Activated CD4-positive, alpha-beta T cell treated with anti-CD3 and anti-CD28 coated beads for 1 hour (primary cell): ENCODE data around the gene ADPGK.

Experiments
- DNase-seq: peaks from one replicate; pipeline ENCODE4 v3.0.0-alpha.2; 2020

The ADPGK gene

DNA sequence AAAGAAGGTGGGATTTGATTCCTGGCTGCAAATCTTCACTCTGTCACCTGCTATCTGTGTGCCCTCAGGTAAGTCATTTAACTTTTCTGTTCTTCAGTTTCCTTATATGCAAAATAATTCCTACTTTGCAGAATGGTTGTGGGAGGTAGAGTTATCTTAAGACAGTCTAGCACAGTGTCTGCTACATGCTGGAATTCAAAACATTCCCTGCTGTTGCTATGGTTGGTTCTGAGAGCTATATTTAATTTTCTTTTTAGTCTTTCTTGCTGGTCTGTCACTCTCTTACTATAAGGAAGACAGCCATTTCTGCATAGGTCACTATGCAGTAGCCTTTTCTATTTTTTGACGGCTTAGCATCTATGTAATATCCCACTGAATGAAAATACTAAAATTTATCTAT, 4.0 kb upstream of the ADPGK start:
- DNase-seq, result no peak

GRCh38 chr15:72786676-72787345, 3.3 kb upstream of the ADPGK start:
- no peak for DNase-seq

- DNase-seq, result no peak
Observed at GRCh38 chr15:72786242-72786641, 2.7 kb upstream of the ADPGK start.

DNA sequence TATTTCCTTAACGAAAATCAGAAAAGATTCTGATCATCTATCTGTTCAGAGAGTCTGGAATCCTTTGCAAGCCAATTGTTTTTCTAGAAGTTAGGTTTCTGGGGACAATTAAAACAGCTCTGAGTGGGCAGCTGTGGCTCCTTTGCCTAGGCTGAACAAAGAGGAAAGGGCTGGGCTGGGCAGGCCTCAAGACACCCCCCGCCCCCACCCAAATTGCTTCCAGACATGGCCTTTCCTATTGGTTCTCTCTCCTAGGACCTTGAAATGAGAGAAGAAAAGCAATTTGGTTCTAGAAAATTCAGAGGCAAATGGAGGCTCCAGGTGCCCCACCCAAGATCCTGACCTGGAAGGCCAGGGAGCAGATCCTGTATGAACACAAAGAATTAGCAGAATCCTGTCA, 2.3 kb upstream of the ADPGK start:
- DNase-seq, result no peak

DNA sequence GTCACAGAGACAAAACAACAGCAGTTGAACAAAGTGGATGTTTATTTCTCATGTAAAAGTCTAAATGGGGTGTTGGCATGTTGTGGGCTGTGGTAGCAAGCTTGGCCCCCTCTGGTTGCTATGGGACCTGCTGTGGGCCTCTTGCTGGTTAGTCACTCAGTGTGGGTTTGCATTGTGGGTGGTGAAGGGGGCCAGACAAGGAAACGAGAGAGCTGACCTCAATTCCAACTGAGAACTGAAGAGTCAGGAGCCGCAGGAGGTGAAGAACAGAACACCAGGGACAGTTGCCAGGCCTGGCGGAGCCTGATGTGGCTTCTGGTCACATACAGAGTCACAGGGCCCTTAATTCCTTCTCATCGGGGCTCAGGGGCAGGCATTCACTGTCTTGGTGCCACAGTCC, 1.9 kb upstream of the ADPGK start:
- no peak for DNase-seq

DNA sequence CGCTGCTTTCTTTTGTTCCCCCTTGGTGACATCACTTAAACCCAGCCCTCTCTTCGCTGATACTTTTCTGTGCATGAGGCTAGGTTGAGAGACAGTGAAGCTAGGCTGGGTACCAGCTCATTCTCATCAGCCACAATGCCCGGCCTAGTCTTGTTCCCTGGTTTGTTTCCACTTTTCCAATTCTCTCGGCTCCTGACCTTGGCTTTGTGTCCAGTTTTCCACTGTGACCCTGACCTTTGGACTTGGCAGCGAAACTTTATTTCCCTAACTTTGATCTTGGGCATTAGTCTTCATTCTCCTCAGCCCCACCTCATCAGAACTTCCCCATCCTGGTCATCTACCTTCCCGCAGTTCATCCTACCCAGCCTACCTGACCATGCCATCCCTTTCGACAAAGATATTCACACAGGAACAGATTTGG, 908 bp upstream of the ADPGK start:
- DNase-seq, result no peak

GRCh38 chr15:72783004-72783639, 436 bp downstream of the ADPGK start:
- DNase-seq, result no peak

- DNase-seq, result no peak
Observed at GRCh38 chr15:72782274-72783003, 1.1 kb downstream of the ADPGK start.

DNA sequence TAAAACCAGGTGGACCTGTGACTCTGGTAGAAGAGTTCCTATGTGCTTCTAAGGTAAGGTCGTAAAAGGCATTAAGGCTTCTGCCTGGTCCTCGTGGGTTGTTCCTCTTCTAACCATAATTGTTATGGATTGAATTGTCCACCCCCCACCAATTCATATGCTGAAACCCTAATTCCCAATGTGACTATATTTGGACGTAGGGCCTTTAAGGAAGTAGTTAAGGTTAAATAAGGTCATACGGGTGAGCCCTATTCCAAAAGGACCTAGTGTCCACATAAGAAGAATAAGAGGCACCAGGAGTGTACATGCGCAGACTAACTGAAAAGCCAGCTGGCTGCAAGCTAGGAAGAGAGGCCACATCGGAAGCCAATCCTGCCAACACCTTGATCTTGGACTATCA, 1.9 kb downstream of the ADPGK start:
- no peak for DNase-seq

- no peak for DNase-seq
Observed at GRCh38 chr15:72778796-72779195, 4.8 kb downstream of the ADPGK start.

- DNase-seq, result no peak
Observed at GRCh38 chr15:72774696-72775383, 8.7 kb downstream of the ADPGK start.

- DNase-seq, result no peak
Observed at GRCh38 chr15:72771329-72771725, 12.2 kb downstream of the ADPGK start.

DNA sequence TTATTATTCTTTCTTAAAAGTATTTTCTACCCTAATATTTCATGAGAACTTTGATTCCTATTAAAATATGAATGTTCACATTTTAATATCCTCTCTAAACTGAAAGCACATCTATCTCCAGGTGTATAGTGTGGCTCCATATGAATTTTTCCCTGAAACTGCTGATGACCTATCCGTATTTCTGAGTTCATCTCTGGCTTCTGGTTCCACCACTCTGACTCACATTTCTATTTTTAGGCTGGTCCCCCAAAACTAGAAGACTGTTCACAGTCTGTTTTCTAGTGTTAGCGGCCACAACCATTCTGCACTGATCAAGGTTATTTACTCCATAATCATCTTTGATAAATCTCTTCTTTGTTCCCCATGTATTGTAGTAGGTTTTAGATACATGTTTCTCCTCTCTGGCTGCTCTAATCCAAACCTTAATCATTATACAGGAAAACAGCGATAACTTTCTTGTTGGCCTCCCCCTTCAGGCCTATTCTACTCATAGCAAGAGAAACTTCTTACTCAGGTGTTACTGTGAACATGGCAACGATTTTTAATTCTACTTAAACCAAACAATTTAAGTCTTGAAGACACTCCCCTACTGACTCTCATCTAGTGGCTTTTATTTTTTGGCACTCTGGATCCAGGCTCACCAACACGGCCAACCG, 12.8 kb downstream of the ADPGK start:
- DNase-seq, result no peak

GRCh38 chr15:72766780-72767179, 16.8 kb downstream of the ADPGK start:
- no peak for DNase-seq

- DNase-seq, result no peak
Observed at GRCh38 chr15:72766025-72766424, 17.5 kb downstream of the ADPGK start.

DNA sequence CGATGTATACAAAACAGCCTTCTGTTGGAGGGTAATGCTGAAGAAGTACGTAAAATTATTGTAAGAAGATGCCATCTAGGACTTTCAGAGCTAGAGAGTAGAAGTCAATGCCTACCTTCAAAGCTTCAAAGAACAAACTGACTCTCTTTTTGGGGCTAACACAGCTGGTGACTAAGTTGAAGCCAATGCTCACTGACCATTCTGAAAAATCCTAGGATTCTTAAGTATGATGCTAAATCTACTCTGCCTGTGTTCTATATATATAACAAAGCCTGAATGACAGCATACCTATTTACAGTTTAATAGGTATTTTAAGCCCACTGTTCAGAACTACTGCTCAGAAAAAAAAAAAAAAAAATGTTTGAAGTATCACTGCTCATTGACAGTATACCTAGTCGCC, 18.9 kb downstream of the ADPGK start:
- no peak for DNase-seq

DNA sequence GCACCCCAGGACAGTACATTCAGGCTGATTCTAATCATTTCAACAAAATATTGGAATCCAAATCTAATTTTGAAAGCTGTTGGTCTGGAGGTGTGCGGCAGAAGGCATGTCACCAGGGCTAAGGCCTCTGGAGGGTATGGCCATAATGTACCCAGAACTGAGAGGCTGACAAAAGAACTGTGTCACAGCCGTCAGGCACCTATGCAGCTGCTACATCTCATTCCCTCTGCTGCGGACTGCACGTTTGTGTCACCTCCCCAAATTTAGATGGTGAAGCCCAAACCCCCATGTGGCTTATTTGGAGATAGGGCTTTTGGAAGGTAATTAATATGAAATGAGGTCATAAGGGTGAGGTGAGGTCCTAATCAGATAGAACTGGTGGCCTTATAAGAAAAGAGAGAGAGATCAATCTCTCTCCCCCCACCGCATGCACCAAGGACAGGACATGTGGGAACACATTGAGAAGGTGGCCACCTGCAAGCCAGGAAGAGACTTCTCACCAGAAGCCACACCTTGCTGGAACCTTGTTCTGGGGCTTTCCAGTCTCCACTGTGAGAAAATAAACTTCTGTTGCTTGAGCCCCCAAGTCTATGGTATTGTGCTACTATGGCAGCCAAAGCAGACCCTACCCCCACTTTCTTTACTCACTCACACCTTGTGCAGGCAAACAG, 22.8 kb downstream of the ADPGK start:
- DNase-seq, result no peak

GRCh38 chr15:72758182-72758581, 25.4 kb downstream of the ADPGK start:
- DNase-seq, result no peak

GRCh38 chr15:72754096-72754495, 29.5 kb downstream of the ADPGK start:
- DNase-seq, result no peak

GRCh38 chr15:72751751-72752455, 31.7 kb downstream of the ADPGK start:
- DNase-seq, result no peak

DNA sequence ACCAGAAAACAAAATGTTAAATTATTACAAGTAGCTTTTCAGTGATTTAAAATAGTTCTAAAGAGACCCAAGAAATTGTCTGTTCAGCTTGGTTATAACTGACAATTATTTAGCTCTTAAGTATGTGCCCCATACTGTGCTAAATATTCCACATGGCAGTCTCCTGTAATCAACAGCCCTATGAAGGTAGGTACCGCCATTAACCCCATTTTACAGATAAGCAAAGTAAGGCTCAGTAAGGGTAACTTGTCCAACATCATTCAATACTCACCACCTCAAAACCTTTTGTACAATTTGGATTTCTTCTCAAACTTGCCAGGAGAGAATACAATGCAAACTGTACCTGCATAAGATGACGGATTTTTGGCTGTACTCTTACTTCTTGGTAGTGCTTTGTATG, 33.9 kb downstream of the ADPGK start:
- no peak for DNase-seq

GRCh38 chr15:72740219-72740618, 43.3 kb downstream of the ADPGK start:
- DNase-seq, result no peak
